HEK293 (cell line): ENCODE data around the gene RILPL2.

Experiments
- EGR2 ChIP-seq: fragments of 450-650 bp; formaldehyde crosslinking; IDR thresholded peaks from 2 replicates; pipeline ENCODE4 v1.5.1; 2016; ENCODE audit warnings: low read depth, missing biosample characterization, missing genetic modification characterization
- FEZF1 ChIP-seq: fragments of 450-650 bp; formaldehyde crosslinking; IDR thresholded peaks from 2 replicates; pipeline ENCODE4 v1.5.1; 2016; ENCODE audit warnings: missing biosample characterization, missing genetic modification characterization
- GLIS1 ChIP-seq: fragments of 450-650 bp; formaldehyde crosslinking; IDR thresholded peaks from 2 replicates; pipeline ENCODE4 v1.5.1; 2016; ENCODE audit warnings: missing biosample characterization, missing genetic modification characterization
- HOXC10 ChIP-seq: sonication (generic); formaldehyde crosslinking; IDR thresholded peaks from 2 replicates; pipeline ENCODE4 v1.8.1; 2023; ENCODE audit warnings: mild to moderate bottlenecking, missing genetic modification reagents
- HOXD13 ChIP-seq: sonication (generic); formaldehyde crosslinking; IDR thresholded peaks from 2 replicates; pipeline ENCODE4 v1.8.0; 2022; ENCODE audit warnings: missing genetic modification reagents, borderline replicate concordance
- IKZF3 ChIP-seq: fragments of 450-650 bp; IDR thresholded peaks from 2 replicates; pipeline ENCODE4 v1.5.0; 2018; ENCODE audit warnings: missing biosample characterization, mild to moderate bottlenecking, missing genetic modification characterization, moderate library complexity
- KLF1 ChIP-seq: fragments of 450-650 bp; formaldehyde crosslinking; IDR thresholded peaks from 2 replicates; pipeline ENCODE4 v1.5.1; 2016; ENCODE audit warnings: missing biosample characterization, missing genetic modification characterization
- KLF10 ChIP-seq: fragments of 450-650 bp; IDR thresholded peaks from 2 replicates; pipeline ENCODE4 v1.5.1; 2018; ENCODE audit warnings: missing biosample characterization, mild to moderate bottlenecking, missing genetic modification characterization
- OVOL3 ChIP-seq: fragments of 450-650 bp; formaldehyde crosslinking; IDR thresholded peaks from 2 replicates; pipeline ENCODE4 v1.5.1; 2016; ENCODE audit warnings: missing biosample characterization, missing genetic modification characterization
- RBAK ChIP-seq: fragments of 450-650 bp; formaldehyde crosslinking; IDR thresholded peaks from 2 replicates; pipeline ENCODE4 v1.5.1; 2016; ENCODE audit warnings: missing biosample characterization, missing genetic modification characterization
- SP2 ChIP-seq: fragments of 450-650 bp; formaldehyde crosslinking; IDR thresholded peaks from 2 replicates; pipeline ENCODE4 v1.5.1; 2016; ENCODE audit warnings: missing biosample characterization, missing genetic modification characterization
- TRIM28 ChIP-seq: IDR thresholded peaks from 2 replicates; pipeline ENCODE4 v1.6.1; 2011; ENCODE audit warnings: low read length, control low read depth, borderline replicate concordance
- ZBTB17 ChIP-seq: fragments of 450-650 bp; formaldehyde crosslinking; IDR thresholded peaks from 2 replicates; pipeline ENCODE4 v1.5.1; 2016; ENCODE audit warnings: missing biosample characterization, missing genetic modification characterization
- ZBTB8A ChIP-seq: fragments of 450-650 bp; formaldehyde crosslinking; IDR thresholded peaks from 2 replicates; pipeline ENCODE4 v1.5.1; 2016; ENCODE audit warnings: missing biosample characterization, missing genetic modification characterization
- ZFP37 ChIP-seq: fragments of 450-650 bp; formaldehyde crosslinking; IDR thresholded peaks from 2 replicates; pipeline ENCODE4 v1.5.1; 2016; ENCODE audit warnings: missing biosample characterization, missing genetic modification characterization
- ZNF23 ChIP-seq: fragments of 450-650 bp; formaldehyde crosslinking; IDR thresholded peaks from 2 replicates; pipeline ENCODE4 v1.5.1; 2016; ENCODE audit warnings: missing biosample characterization, missing genetic modification characterization, borderline replicate concordance
- ZNF335 ChIP-seq: fragments of 450-650 bp; formaldehyde crosslinking; conservative IDR thresholded peaks from 2 replicates; pipeline ENCODE4 v1.5.1; 2016; ENCODE audit warnings: missing biosample characterization, missing genetic modification characterization
- ZNF501 ChIP-seq: fragments of 450-650 bp; formaldehyde crosslinking; IDR thresholded peaks from 2 replicates; pipeline ENCODE4 v1.5.1; 2016; ENCODE audit warnings: missing biosample characterization, missing genetic modification characterization
- ZNF610 ChIP-seq: fragments of 450-650 bp; formaldehyde crosslinking; IDR thresholded peaks from 2 replicates; pipeline ENCODE4 v1.5.1; 2016; ENCODE audit warnings: missing biosample characterization, missing genetic modification characterization, borderline replicate concordance
- ZNF670 ChIP-seq: fragments of 450-650 bp; formaldehyde crosslinking; IDR thresholded peaks from 2 replicates; pipeline ENCODE4 v1.5.1; 2016; ENCODE audit warnings: missing biosample characterization, missing genetic modification characterization, low read depth
- ZNF76 ChIP-seq: fragments of 450-650 bp; formaldehyde crosslinking; IDR thresholded peaks from 2 replicates; pipeline ENCODE4; 2016; ENCODE audit warnings: low read depth, missing biosample characterization, missing genetic modification characterization, borderline replicate concordance
- ZNF791 ChIP-seq: fragments of 450-650 bp; formaldehyde crosslinking; IDR thresholded peaks from 2 replicates; pipeline ENCODE4 v1.5.1; 2016; ENCODE audit warnings: missing biosample characterization, missing genetic modification characterization
- ZSCAN23 ChIP-seq: fragments of 450-650 bp; formaldehyde crosslinking; IDR thresholded peaks from 2 replicates; pipeline ENCODE4 v1.5.1; 2016; ENCODE audit warnings: missing biosample characterization, missing genetic modification characterization
- ZSCAN30 ChIP-seq: fragments of 450-650 bp; IDR thresholded peaks from 2 replicates; pipeline ENCODE4 v1.5.1; 2018; ENCODE audit warnings: missing biosample characterization, mild to moderate bottlenecking, missing genetic modification characterization, moderate library complexity
- ZXDB ChIP-seq: fragments of 450-650 bp; formaldehyde crosslinking; IDR thresholded peaks from 2 replicates; pipeline ENCODE4 v1.5.1; 2016; ENCODE audit warnings: missing biosample characterization, missing genetic modification characterization
- TF ChIP-seq, protein P1 (sequence below): fragments of 450-650 bp; formaldehyde crosslinking; optimal IDR thresholded peaks from 2 replicates; pipeline ENCODE3; 2016; ENCODE audit warnings: missing biosample characterization, mild to moderate bottlenecking, missing genetic modification characterization
- TF ChIP-seq, protein P2 (sequence below): fragments of 450-650 bp; formaldehyde crosslinking; IDR thresholded peaks from 2 replicates; pipeline ENCODE4 v1.5.1; 2016; ENCODE audit warnings: missing biosample characterization, missing genetic modification characterization
- TF ChIP-seq, protein P3 (sequence below): fragments of 450-650 bp; formaldehyde crosslinking; IDR thresholded peaks from 2 replicates; pipeline ENCODE4 v1.5.1; 2016; ENCODE audit warnings: missing biosample characterization, missing genetic modification characterization
- TF ChIP-seq, protein P4 (sequence below): fragments of 450-650 bp; formaldehyde crosslinking; IDR thresholded peaks from 2 replicates; pipeline ENCODE4 v1.5.1; 2017; ENCODE audit warnings: missing biosample characterization, missing genetic modification characterization
- TF ChIP-seq, protein P5 (sequence below): fragments of 450-650 bp; formaldehyde crosslinking; IDR thresholded peaks from 2 replicates; pipeline ENCODE4 v1.5.1; 2016; ENCODE audit warnings: missing biosample characterization, missing genetic modification characterization

The RILPL2 gene

DNA sequence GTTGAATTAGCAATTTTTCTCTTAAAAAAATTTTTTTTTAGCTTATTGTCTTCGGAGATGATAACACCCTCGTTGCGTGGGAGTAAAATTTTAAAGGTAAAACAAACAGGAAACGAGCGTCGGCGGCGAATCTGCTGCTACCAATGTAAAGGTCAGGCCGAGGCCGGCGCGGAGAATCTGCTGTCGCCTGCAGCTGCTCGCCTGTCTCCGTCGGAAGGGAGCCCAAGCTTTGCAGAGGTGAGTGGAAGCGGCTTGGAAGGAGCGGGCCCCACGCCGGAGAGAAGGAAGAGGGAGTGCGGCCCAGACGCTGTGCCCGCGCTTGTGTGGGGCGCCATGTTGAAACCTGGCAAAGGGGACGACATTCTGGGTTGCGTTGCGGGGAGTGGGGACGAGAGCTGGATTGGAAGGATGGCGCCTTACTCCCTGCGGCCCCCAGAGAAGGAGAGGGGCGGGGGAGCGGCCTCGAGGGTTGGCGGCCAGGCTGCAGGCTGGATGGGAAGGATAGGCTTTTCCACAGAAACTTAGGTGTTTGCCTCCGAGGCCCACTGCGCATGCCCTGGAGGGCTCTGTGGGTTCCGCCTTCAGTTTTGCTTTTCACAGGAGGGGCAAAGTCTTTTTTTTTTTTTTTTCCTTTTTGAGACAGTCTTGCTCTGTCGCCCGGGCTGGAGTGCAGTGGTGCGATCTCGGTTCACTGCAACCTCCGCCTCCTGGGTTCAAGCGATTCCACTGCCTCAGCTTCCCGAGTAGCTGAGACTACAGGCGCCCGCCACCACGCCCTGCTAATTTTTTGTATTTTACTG lies 21.7 kb upstream of the RILPL2 start, which contains the start of gene SNRNP35 (continued):
- TF ChIP-seq OVOL3 (peak; percentile 87), EGR2 (tag by site-specific recombination) (peak; percentile 34), ZNF791 (tag by site-specific recombination) (no peak), ZNF610 (tag by site-specific recombination) (peak; percentile 72; the same call in 1 of the 2 replicates), GLIS1 (tag by site-specific recombination) (peak; percentile 40), FEZF1 (tag by site-specific recombination) (0 out of 2 replicates have a peak, but pooled peaks have one; percentile 20), KLF1 (tag by site-specific recombination) (0 out of 2 replicates have a peak, but pooled peaks have one; percentile 14), IKZF3 (tag by site-specific recombination) (peak; percentile 95), ZNF501 (tag by site-specific recombination) (peak; percentile 97), KLF10 (tag by site-specific recombination) (peak; percentile 62), TRIM28 (peak; percentile 56; the same call in 1 of the 2 replicates), HOXC10 (CRISPR knock-in tag) (no peak), ZNF670 (no peak), ZNF23 (tag by site-specific recombination) (no peak), RBAK (tag by site-specific recombination) (no peak), SP2 (peak; percentile 51), HOXD13 (CRISPR knock-in tag) (peak; percentile 63; the same call in 1 of the 2 replicates), ZSCAN23 (peak; percentile 76; the same call in 1 of the 2 replicates), ZBTB17 (peak; percentile 99), ZNF335 (tag by site-specific recombination) (peak; percentile 87), ZXDB (tag by site-specific recombination) (peak; percentile 96), ZBTB8A (tag by site-specific recombination) (peak; percentile 89), ZSCAN30 (tag by site-specific recombination) (peak; percentile 95), ZNF76 (tag by site-specific recombination) (peak; percentile 89), ZFP37 (tag by site-specific recombination) (peak; percentile 90)
- TF ChIP-seq, protein P1, sequence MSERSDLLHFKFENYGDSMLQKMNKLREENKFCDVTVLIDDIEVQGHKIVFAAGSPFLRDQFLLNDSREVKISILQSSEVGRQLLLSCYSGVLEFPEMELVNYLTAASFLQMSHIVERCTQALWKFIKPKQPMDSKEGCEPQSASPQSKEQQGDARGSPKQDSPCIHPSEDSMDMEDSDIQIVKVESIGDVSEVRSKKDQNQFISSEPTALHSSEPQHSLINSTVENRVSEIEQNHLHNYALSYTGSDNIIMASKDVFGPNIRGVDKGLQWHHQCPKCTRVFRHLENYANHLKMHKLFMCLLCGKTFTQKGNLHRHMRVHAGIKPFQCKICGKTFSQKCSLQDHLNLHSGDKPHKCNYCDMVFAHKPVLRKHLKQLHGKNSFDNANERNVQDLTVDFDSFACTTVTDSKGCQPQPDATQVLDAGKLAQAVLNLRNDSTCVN = peak; percentile 92
- TF ChIP-seq, protein P2, sequence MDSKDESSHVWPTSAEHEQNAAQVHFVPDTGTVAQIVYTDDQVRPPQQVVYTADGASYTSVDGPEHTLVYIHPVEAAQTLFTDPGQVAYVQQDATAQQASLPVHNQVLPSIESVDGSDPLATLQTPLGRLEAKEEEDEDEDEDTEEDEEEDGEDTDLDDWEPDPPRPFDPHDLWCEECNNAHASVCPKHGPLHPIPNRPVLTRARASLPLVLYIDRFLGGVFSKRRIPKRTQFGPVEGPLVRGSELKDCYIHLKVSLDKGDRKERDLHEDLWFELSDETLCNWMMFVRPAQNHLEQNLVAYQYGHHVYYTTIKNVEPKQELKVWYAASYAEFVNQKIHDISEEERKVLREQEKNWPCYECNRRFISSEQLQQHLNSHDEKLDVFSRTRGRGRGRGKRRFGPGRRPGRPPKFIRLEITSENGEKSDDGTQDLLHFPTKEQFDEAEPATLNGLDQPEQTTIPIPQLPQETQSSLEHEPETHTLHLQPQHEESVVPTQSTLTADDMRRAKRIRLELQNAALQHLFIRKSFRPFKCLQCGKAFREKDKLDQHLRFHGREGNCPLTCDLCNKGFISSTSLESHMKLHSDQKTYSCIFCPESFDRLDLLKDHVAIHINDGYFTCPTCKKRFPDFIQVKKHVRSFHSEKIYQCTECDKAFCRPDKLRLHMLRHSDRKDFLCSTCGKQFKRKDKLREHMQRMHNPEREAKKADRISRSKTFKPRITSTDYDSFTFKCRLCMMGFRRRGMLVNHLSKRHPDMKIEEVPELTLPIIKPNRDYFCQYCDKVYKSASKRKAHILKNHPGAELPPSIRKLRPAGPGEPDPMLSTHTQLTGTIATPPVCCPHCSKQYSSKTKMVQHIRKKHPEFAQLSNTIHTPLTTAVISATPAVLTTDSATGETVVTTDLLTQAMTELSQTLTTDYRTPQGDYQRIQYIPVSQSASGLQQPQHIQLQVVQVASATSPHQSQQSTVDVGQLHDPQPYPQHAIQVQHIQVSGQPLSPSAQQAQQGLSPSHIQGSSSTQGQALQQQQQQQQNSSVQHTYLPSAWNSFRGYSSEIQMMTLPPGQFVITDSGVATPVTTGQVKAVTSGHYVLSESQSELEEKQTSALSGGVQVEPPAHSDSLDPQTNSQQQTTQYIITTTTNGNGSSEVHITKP (tag by site-specific recombination) = peak; percentile 54
- TF ChIP-seq, protein P3, sequence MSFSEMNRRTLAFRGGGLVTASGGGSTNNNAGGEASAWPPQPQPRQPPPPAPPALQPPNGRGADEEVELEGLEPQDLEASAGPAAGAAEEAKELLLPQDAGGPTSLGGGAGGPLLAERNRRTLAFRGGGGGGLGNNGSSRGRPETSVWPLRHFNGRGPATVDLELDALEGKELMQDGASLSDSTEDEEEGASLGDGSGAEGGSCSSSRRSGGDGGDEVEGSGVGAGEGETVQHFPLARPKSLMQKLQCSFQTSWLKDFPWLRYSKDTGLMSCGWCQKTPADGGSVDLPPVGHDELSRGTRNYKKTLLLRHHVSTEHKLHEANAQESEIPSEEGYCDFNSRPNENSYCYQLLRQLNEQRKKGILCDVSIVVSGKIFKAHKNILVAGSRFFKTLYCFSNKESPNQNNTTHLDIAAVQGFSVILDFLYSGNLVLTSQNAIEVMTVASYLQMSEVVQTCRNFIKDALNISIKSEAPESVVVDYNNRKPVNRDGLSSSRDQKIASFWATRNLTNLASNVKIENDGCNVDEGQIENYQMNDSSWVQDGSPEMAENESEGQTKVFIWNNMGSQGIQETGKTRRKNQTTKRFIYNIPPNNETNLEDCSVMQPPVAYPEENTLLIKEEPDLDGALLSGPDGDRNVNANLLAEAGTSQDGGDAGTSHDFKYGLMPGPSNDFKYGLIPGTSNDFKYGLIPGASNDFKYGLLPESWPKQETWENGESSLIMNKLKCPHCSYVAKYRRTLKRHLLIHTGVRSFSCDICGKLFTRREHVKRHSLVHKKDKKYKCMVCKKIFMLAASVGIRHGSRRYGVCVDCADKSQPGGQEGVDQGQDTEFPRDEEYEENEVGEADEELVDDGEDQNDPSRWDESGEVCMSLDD (tag by site-specific recombination) = peak; percentile 78
- TF ChIP-seq, protein P4, sequence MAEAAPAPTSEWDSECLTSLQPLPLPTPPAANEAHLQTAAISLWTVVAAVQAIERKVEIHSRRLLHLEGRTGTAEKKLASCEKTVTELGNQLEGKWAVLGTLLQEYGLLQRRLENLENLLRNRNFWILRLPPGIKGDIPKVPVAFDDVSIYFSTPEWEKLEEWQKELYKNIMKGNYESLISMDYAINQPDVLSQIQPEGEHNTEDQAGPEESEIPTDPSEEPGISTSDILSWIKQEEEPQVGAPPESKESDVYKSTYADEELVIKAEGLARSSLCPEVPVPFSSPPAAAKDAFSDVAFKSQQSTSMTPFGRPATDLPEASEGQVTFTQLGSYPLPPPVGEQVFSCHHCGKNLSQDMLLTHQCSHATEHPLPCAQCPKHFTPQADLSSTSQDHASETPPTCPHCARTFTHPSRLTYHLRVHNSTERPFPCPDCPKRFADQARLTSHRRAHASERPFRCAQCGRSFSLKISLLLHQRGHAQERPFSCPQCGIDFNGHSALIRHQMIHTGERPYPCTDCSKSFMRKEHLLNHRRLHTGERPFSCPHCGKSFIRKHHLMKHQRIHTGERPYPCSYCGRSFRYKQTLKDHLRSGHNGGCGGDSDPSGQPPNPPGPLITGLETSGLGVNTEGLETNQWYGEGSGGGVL = peak; percentile 68
- TF ChIP-seq, protein P5, sequence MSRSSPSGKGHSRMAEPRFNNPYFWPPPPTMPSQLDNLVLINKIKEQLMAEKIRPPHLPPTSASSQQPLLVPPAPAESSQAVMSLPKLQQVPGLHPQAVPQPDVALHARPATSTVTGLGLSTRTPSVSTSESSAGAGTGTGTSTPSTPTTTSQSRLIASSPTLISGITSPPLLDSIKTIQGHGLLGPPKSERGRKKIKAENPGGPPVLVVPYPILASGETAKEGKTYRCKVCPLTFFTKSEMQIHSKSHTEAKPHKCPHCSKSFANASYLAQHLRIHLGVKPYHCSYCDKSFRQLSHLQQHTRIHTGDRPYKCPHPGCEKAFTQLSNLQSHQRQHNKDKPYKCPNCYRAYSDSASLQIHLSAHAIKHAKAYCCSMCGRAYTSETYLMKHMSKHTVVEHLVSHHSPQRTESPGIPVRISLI (tag by site-specific recombination) = peak; percentile 99
